ENCODE results near the gene TEAD1.

GRCh38 chr11:12838463-12839123 is 164.4 kb downstream of the TEAD1 start:
- TF ChIP-seq RB1 (IDR thresholded peaks at IDR 0.05; ENCODE audit: borderline replicate concordance) (no peak), MAX (IDR thresholded peaks at IDR 0.05; ENCODE audit: low read depth, low read length) (no peak), FOXK2 (IDR thresholded peaks at IDR 0.05) (no peak), EZH2 (IDR thresholded peaks at IDR 0.05; ENCODE audit: borderline replicate concordance, control insufficient read depth, low read depth, low read length) (no peak), SREBF2 (IDR thresholded peaks at IDR 0.05; ENCODE audit: low read length) (no peak), USF2 (IDR thresholded peaks at IDR 0.05; ENCODE audit: borderline replicate concordance, low read depth, low read length) (no peak)
